ENCODE measurements around the gene PLEKHG4B. TPM values are rescaled to one million over a fixed set of nuclear protein-coding genes. Genes with fewer than 3 reads are reported as not detected.

PLEKHG4B gene
- total RNA-seq, 1 experiment from 2014 or later, result 51.4 TPM

DNA sequence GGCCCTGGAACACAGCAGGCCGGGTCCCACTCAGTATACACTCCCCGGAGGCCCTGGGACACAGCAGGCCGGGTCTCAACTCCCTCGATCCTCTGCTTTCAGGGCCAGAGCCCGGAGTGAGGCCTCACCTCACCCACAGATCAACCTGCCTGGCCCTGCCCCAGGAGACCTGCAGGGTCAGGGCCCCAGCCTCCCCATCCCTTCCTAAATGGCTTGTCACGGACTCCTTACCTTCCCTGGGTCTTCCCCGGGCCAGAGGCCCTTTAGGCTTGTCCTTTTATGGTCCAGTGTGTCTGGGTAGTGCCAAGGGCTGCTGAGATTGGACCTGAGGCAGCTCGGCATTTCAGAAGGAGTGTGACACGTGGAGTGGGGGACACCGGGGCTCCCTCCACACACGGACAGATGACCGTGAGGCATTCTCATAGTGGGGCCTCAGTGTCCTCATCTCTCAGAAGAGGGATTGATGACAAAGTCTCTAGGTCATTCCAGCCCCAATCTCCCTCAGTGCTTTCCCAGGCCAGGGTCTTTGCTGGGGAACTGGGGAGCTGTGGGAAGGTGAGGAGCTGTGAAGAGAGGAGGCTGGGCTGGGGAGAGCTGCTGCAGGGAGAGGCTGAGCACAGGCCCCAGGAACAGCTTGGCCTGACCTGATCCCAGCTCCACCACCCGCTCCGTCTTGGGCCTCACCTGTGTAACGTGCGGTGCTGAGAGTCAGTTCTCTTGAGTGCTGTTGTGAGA lies 18.0 kb upstream of the PLEKHG4B start:
- peaks cover 5% of the 10 kb centered on the region for H3K36me3 Mint-ChIP-seq
- H3K4me1 Mint-ChIP-seq, result peaks cover 18% of the 10 kb centered on the region
- POLR2A ChIA-PET, result no interaction called here
- ATAC-seq (peak; percentile 21; the same call in 1 of the 2 replicates), DNase-seq (ENCODE audit: low spot score) (no peak)
- H3K27me3 Mint-ChIP-seq (ENCODE audit: low read depth), result no peaks in the 10 kb centered on the region
- H3K4me3 Mint-ChIP-seq, result no peak overlapping the region
- H3K27ac Mint-ChIP-seq, result peak overlapping the region; percentile 29; the same call in 1 of the 2 replicates
- peaks cover 6% of the 10 kb centered on the region for H3K9me3 Mint-ChIP-seq
- CTCF ChIA-PET, result interaction anchor here (1.4 kb wide), 1 partner anchor 114 kb away, joined by 4 read pairs; no protein-coding TSS in a partner anchor
- TF ChIP-seq, protein P1, sequence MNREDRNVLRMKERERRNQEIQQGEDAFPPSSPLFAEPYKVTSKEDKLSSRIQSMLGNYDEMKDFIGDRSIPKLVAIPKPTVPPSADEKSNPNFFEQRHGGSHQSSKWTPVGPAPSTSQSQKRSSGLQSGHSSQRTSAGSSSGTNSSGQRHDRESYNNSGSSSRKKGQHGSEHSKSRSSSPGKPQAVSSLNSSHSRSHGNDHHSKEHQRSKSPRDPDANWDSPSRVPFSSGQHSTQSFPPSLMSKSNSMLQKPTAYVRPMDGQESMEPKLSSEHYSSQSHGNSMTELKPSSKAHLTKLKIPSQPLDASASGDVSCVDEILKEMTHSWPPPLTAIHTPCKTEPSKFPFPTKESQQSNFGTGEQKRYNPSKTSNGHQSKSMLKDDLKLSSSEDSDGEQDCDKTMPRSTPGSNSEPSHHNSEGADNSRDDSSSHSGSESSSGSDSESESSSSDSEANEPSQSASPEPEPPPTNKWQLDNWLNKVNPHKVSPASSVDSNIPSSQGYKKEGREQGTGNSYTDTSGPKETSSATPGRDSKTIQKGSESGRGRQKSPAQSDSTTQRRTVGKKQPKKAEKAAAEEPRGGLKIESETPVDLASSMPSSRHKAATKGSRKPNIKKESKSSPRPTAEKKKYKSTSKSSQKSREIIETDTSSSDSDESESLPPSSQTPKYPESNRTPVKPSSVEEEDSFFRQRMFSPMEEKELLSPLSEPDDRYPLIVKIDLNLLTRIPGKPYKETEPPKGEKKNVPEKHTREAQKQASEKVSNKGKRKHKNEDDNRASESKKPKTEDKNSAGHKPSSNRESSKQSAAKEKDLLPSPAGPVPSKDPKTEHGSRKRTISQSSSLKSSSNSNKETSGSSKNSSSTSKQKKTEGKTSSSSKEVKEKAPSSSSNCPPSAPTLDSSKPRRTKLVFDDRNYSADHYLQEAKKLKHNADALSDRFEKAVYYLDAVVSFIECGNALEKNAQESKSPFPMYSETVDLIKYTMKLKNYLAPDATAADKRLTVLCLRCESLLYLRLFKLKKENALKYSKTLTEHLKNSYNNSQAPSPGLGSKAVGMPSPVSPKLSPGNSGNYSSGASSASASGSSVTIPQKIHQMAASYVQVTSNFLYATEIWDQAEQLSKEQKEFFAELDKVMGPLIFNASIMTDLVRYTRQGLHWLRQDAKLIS (CRISPR knock-in tag; IDR thresholded peaks at IDR 0.05; ENCODE audit: borderline replicate concordance), result no peak
- TF ChIP-seq TP53 (CRISPR knock-in tag; IDR thresholded peaks at IDR 0.05) (no peak), NR3C1 (CRISPR knock-in tag; conservative IDR thresholded peaks at IDR 0.05; ENCODE audit: low read depth) (no peak), OVOL2 (CRISPR knock-in tag; IDR thresholded peaks at IDR 0.05; ENCODE audit: borderline replicate concordance) (no peak), ATF2 (CRISPR knock-in tag; IDR thresholded peaks at IDR 0.05; ENCODE audit: borderline replicate concordance, low read depth) (no peak), CBFB (CRISPR knock-in tag; IDR thresholded peaks at IDR 0.05; ENCODE audit: low read depth) (no peak), ZNF121 (CRISPR knock-in tag; IDR thresholded peaks at IDR 0.05) (no peak), JAZF1 (CRISPR knock-in tag; IDR thresholded peaks at IDR 0.05) (no peak), ZNF263 (CRISPR knock-in tag; IDR thresholded peaks at IDR 0.05; ENCODE audit: low read depth) (no peak), RORB (CRISPR knock-in tag; IDR thresholded peaks at IDR 0.05) (no peak), ATF3 (CRISPR knock-in tag; conservative IDR thresholded peaks at IDR 0.05) (no peak), TEAD1 (CRISPR knock-in tag; IDR thresholded peaks at IDR 0.05) (no peak), ZMAT4 (CRISPR knock-in tag; IDR thresholded peaks at IDR 0.05) (no peak), ZNF317 (CRISPR knock-in tag; IDR thresholded peaks at IDR 0.05; ENCODE audit: borderline replicate concordance, low read depth) (no peak), MXD4 (CRISPR knock-in tag; IDR thresholded peaks at IDR 0.05; ENCODE audit: borderline replicate concordance) (no peak), USF2 (CRISPR knock-in tag; IDR thresholded peaks at IDR 0.05) (no peak)
- TF ChIP-seq, protein P2, sequence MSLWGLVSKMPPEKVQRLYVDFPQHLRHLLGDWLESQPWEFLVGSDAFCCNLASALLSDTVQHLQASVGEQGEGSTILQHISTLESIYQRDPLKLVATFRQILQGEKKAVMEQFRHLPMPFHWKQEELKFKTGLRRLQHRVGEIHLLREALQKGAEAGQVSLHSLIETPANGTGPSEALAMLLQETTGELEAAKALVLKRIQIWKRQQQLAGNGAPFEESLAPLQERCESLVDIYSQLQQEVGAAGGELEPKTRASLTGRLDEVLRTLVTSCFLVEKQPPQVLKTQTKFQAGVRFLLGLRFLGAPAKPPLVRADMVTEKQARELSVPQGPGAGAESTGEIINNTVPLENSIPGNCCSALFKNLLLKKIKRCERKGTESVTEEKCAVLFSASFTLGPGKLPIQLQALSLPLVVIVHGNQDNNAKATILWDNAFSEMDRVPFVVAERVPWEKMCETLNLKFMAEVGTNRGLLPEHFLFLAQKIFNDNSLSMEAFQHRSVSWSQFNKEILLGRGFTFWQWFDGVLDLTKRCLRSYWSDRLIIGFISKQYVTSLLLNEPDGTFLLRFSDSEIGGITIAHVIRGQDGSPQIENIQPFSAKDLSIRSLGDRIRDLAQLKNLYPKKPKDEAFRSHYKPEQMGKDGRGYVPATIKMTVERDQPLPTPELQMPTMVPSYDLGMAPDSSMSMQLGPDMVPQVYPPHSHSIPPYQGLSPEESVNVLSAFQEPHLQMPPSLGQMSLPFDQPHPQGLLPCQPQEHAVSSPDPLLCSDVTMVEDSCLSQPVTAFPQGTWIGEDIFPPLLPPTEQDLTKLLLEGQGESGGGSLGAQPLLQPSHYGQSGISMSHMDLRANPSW (CRISPR knock-in tag; conservative IDR thresholded peaks at IDR 0.05; ENCODE audit: low read depth), result no peak

All from WTC11 (cell line).